ENCODE results near the gene HMG20A. TPM values are rescaled to one million over a fixed set of nuclear protein-coding genes. Genes with fewer than 3 reads are reported as not detected.

Gene HMG20A
- polyA plus RNA-seq, 1 experiment, result 31.0 TPM

- POLR2A ChIA-PET, result interaction anchor here (0.5 kb wide), 1 partner anchor 17 kb away, joined by 6 read pairs; no protein-coding TSS in a partner anchor
- CTCF ChIA-PET, result no interaction called here
- DNase-seq (ENCODE audit: low read depth), result no peak
- no peaks in the 10 kb centered on the region for H3K36me3 ChIP-seq (ENCODE audit: control insufficient read depth, insufficient read depth, low read length)
- H3K4me3 ChIP-seq (ENCODE audit: low read depth, low read length), result no peak overlapping the region
- TF ChIP-seq CTCF (IDR thresholded peaks at IDR 0.05; ENCODE audit: insufficient read depth, low read depth, low read length), result no peak
- no peaks in the 10 kb centered on the region for H3K27me3 ChIP-seq (ENCODE audit: control insufficient read depth, insufficient read depth, low read length)
Measured at GRCh38 chr15:77430652-77431051, 10.0 kb downstream of the HMG20A start.

- no peak for TF ChIP-seq CTCF (IDR thresholded peaks at IDR 0.05; ENCODE audit: insufficient read depth, low read depth, low read length)
- Histone ChIP-seq H3K4me3 (ENCODE audit: low read depth, low read length) (no peak overlapping the region), H3K36me3 (ENCODE audit: control insufficient read depth, insufficient read depth, low read length) (no peaks in the 10 kb centered on the region), H3K27me3 (ENCODE audit: control insufficient read depth, insufficient read depth, low read length) (no peaks in the 10 kb centered on the region)
- DNase-seq (ENCODE audit: low read depth), result no peak
- ChIA-PET CTCF (interaction anchor here (1.0 kb wide), 1 partner anchor 9 kb away, joined by 3 read pairs; no protein-coding TSS in a partner anchor), POLR2A (no interaction called here)
Measured at GRCh38 chr15:77436822-77437221, 16.1 kb downstream of the HMG20A start.

- no peak for DNase-seq (ENCODE audit: low read depth)
- CTCF ChIA-PET, result interaction anchor here (1.0 kb wide), 1 partner anchor 9 kb away, joined by 3 read pairs; no protein-coding TSS in a partner anchor
- POLR2A ChIA-PET, result no interaction called here
- no peaks in the 10 kb centered on the region for H3K36me3 ChIP-seq (ENCODE audit: control insufficient read depth, insufficient read depth, low read length)
- no peaks in the 10 kb centered on the region for H3K27me3 ChIP-seq (ENCODE audit: control insufficient read depth, insufficient read depth, low read length)
- TF ChIP-seq CTCF (IDR thresholded peaks at IDR 0.05; ENCODE audit: insufficient read depth, low read depth, low read length), result no peak
- no peak overlapping the region for H3K4me3 ChIP-seq (ENCODE audit: low read depth, low read length)
Measured at GRCh38 chr15:77437264-77437663, 16.6 kb downstream of the HMG20A start.

GRCh38 chr15:77440378-77440999, 19.8 kb downstream of the HMG20A start:
- H3K27me3 ChIP-seq (ENCODE audit: control insufficient read depth, insufficient read depth, low read length), result no peaks in the 10 kb centered on the region
- no peak for TF ChIP-seq CTCF (IDR thresholded peaks at IDR 0.05; ENCODE audit: insufficient read depth, low read depth, low read length)
- POLR2A ChIA-PET, result no interaction called here

GRCh38 chr15:77446840-77447390, 26.2 kb downstream of the HMG20A start:
- no peak for TF ChIP-seq CTCF (IDR thresholded peaks at IDR 0.05; ENCODE audit: insufficient read depth, low read depth, low read length)
- POLR2A ChIA-PET, result no interaction called here
- Histone ChIP-seq H3K27me3 (ENCODE audit: control insufficient read depth, insufficient read depth, low read length) (no peaks in the 10 kb centered on the region), H3K4me3 (ENCODE audit: low read depth, low read length) (no peak overlapping the region), H3K36me3 (ENCODE audit: control insufficient read depth, insufficient read depth, low read length) (no peaks in the 10 kb centered on the region)
- no peak for DNase-seq (ENCODE audit: low read depth)
- CTCF ChIA-PET, result interaction anchor here (1.4 kb wide), 1 partner anchor 41 kb away, joined by 7 read pairs; no protein-coding TSS in a partner anchor

More at GRCh38 chr15:77440378-77440999, 19.8 kb downstream of the HMG20A start:
- CTCF ChIA-PET, result interaction anchor here (0.5 kb wide), 1 partner anchor 159 kb away, joined by 3 read pairs; no protein-coding TSS in a partner anchor
- no peak overlapping the region for H3K4me3 ChIP-seq (ENCODE audit: low read depth, low read length)
- no peaks in the 10 kb centered on the region for H3K36me3 ChIP-seq (ENCODE audit: control insufficient read depth, insufficient read depth, low read length)
- no peak for DNase-seq (ENCODE audit: low read depth)
